Measurements from ENCODE around the gene ADAMTSL2.

The ADAMTSL2 gene

DNA sequence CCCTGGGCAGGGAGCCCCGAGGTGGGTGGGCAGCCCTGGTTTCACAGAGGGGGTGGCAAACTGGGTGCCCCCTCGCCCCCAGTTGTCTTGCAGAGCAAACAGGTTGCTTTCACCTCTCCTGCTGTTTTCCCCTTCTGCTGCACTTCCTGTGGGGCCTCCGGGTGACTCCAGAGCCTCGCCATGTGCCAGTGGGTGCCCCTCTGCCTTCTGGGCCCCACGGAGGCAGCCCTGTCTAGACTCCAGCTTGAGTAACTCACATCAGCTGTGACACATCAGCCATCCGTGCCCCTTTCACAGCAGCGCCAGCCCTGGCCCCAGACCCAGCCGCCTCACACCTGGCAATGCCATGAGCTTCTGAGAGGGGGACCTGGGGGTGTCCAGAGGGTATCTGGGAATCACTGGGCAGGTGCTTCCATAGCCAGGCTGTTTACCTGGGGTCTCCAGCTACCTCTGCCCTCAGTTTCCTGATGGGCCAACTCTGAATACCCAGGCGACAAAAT, 36.9 kb downstream of the ADAMTSL2 start:
- DNase-seq (ENCODE audit: low read depth) = no peak
- H3K4me3 ChIP-seq (ENCODE audit: low read depth, low read length) = no peak overlapping the region
- TF ChIP-seq, protein P1, sequence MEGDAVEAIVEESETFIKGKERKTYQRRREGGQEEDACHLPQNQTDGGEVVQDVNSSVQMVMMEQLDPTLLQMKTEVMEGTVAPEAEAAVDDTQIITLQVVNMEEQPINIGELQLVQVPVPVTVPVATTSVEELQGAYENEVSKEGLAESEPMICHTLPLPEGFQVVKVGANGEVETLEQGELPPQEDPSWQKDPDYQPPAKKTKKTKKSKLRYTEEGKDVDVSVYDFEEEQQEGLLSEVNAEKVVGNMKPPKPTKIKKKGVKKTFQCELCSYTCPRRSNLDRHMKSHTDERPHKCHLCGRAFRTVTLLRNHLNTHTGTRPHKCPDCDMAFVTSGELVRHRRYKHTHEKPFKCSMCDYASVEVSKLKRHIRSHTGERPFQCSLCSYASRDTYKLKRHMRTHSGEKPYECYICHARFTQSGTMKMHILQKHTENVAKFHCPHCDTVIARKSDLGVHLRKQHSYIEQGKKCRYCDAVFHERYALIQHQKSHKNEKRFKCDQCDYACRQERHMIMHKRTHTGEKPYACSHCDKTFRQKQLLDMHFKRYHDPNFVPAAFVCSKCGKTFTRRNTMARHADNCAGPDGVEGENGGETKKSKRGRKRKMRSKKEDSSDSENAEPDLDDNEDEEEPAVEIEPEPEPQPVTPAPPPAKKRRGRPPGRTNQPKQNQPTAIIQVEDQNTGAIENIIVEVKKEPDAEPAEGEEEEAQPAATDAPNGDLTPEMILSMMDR (conservative IDR thresholded peaks at IDR 0.05; ENCODE audit: low read depth, low read length) = no peak

DNA sequence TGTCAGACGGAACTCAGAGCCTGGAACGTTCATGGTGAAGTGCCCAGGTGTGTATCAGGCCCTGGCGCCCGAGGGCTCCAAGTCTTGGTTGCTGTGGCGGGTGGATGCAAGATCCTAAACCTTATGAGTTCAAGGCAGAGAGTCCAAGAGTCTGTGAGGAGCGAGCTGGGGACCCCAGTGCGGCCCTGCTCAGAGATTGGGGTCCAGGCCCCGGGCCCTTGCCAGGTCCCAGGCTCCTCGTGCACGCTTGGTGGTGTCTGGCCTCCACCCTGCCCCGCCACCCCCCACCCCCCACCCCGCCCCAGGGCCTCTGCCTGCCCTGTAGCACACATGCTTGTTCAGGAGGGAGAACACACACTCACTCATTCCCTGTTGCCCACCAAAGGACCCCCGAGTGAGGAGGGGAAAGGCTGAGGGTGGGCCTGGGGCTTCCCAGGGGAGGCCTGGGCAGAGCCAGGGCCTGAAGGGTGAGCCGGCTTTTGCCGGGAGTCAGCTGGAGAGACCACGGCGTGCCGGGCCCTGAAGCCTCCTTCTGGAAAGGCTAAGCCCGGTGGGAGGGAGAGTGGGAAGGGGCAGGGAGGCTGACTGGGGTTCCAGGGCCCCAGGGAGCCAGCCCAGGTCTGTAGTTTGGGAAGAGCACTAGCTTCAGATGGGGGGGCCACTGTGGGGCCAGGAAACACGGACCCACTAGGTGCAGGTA, 37.5 kb downstream of the ADAMTSL2 start:
- TF ChIP-seq, protein P1 (conservative IDR thresholded peaks at IDR 0.05; ENCODE audit: low read depth, low read length) = no peak
- no peak overlapping the region for H3K4me3 ChIP-seq (ENCODE audit: low read depth, low read length)
- no peak for DNase-seq (ENCODE audit: low read depth)

- no peak for DNase-seq (ENCODE audit: low read depth)
- no peak overlapping the region for H3K4me3 ChIP-seq (ENCODE audit: low read depth, low read length)
These were observed 38.4 kb downstream of the ADAMTSL2 start for GRCh38 chr9:133572821-133573361.

DNA sequence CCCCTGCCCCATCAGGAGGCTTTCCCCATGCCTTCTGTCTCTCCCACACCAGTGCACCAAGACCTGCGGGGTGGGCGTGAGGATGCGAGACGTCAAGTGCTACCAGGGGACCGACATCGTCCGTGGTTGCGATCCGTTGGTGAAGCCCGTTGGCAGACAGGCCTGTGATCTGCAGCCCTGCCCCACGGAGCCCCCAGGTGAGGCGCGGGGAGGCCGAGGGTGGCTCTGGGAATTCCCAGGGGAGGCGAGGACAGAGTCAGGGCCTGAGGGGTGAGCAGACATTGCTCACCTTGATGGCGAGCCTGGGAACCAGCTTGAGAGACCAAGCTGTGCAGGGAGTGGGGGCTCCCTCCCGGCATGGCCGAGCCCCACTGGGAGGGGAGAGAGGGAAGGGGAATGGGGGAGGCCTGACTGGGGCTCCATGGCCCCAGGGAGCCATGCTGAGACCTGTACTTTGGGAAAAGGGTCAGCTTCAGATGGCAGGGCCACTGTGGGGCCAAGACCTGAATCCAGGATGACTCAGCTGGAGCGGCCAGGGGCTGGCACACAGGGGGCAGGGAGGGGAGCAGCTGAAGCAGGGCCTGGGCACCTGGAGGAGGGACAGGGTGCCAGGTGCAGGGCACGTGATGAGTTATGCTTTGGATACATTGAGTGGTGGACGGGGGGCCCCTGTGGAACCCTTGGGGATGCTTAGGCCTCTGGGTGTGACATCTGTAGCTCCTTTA, 39.4 kb downstream of the ADAMTSL2 start:
- no peak overlapping the region for H3K4me3 ChIP-seq (ENCODE audit: low read depth, low read length)
- DNase-seq (ENCODE audit: low read depth) = no peak
- TF ChIP-seq, protein P1 (conservative IDR thresholded peaks at IDR 0.05; ENCODE audit: low read depth, low read length) = no peak

More at GRCh38 chr9:133572821-133573361, 38.4 kb downstream of the ADAMTSL2 start:
- TF ChIP-seq, protein P1 (conservative IDR thresholded peaks at IDR 0.05; ENCODE audit: low read depth, low read length) = no peak

DNA sequence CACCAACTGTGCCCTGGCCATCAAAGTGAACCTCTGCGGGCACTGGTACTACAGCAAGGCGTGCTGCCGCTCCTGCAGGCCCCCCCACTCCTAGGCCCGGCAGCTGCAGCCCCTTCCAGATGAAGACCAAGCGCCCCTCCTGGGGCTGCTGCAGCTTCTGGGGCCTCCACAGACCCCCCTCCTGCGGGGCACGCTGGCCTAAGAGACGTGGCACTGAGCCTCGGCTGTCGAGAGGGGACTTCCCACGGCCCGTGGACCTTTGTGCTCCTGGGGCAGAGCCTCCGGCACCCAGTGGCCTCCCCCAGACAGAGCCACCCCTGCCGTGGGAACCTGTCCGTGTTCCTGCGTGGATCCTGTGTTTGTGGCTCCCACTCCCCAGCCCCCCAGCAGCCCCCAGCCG, 40.3 kb downstream of the ADAMTSL2 start:
- TF ChIP-seq, protein P1 (conservative IDR thresholded peaks at IDR 0.05; ENCODE audit: low read depth, low read length) = no peak
- no peak overlapping the region for H3K4me3 ChIP-seq (ENCODE audit: low read depth, low read length)
- no peak for DNase-seq (ENCODE audit: low read depth)

- no peak overlapping the region for H3K4me3 ChIP-seq (ENCODE audit: low read depth, low read length)
- TF ChIP-seq, protein P1 (conservative IDR thresholded peaks at IDR 0.05; ENCODE audit: low read depth, low read length) = no peak
- DNase-seq (ENCODE audit: low read depth) = no peak
These were observed 40.9 kb downstream of the ADAMTSL2 start for GRCh38 chr9:133575186-133576030.

Measured in choroid plexus epithelial cell (primary cell).